Activated T-cell treated with anti-CD3 and anti-CD28 coated beads for 24 hours (primary cell): ENCODE results near the gene TBL2.
"Not testable (repeated sequence)": the region's sequence is repeated elsewhere in the genome, so short reads cannot be mapped to it uniquely, and the experiment has no call there.

Experiments used
- DNase-seq: peaks from one replicate; pipeline ENCODE4 v3.0.0-alpha.2; 2020; ENCODE audit warnings: low read depth

The TBL2 gene, protein sequence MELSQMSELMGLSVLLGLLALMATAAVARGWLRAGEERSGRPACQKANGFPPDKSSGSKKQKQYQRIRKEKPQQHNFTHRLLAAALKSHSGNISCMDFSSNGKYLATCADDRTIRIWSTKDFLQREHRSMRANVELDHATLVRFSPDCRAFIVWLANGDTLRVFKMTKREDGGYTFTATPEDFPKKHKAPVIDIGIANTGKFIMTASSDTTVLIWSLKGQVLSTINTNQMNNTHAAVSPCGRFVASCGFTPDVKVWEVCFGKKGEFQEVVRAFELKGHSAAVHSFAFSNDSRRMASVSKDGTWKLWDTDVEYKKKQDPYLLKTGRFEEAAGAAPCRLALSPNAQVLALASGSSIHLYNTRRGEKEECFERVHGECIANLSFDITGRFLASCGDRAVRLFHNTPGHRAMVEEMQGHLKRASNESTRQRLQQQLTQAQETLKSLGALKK

DNA sequence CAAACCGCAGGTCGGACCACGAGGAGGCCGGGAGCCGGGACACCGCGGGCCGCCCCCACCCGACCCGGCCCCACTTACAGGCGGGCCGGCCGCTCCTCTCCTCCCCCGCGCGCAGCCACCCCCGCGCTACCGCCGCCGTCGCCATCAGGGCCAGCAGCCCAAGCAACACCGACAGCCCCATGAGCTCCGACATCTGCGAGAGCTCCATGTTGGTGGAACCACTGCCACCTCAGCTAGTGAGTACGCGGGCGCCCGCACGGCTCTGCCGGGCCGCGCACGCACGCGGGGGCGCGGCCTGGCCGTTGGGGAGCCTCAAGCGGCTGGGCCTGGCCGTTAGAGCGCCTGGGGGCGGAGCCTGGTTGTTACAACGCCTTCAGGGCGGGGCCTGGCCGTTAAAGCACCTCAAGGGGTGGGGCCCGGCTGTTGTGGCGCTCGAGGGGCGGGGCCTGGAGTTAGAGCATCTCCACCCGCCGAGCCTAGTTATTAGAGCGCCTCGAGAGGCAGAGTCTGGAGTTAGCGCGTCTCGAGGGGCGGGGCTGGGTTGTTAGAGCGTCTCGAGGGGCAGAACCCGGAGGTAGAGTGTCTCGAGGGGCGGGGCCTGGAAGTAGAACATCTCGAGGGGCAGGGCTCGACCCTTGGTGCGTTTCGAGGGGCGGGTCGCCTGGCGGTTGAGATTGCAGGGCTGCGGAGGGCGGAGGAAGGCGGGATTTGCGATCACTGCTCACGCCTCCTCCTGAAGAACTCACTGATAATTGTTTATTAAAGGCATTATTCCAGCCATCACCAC, at the start of gene TBL2:
TSS of gene TBL2 (minus strand) at position 238 of the 787 bp plus-strand sequence. CDS start at position 208, 30 bp downstream.
- DNase-seq, result peak; percentile 96

DNA sequence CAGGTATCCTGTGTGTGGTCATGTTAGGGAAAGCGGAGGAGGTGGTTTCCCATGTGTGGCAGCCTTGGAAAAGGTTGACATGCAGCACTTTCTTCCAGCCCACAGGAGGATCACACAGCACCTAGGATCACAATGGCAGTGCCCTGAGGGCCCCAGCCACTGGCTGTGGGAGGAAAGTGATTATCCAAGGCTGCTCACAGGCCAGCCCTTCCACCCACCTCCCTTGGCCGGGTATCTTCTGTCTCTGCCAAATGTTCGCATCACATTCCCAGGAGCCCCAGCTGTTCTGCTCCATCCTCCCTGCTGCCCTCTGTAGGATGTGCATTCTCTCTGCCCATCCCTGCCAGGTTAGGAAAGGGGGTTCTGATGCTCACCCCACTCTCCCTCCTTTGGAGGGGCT, 48.4 kb upstream of the TBL2 start:
- no peak for DNase-seq

DNA sequence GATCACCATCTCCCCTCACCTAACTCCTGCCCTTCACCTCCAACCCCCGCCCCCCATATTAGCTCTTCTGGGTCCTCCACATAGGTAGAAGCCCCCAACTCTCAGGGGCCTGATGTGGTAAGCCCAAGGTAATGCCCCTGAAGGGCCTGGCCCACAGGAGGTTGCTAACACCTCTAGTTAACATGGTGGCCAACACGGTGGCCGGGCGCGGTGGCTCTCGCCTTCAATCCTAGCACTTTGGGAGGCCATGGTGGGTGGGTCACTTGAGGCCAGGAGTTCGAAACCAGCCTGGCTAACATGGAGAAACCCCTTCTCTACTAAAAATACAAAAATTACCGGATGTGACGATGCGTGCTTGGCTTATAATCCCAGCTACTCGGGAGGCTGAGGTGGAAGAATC, 46.9 kb upstream of the TBL2 start:
- DNase-seq, result no peak

DNA sequence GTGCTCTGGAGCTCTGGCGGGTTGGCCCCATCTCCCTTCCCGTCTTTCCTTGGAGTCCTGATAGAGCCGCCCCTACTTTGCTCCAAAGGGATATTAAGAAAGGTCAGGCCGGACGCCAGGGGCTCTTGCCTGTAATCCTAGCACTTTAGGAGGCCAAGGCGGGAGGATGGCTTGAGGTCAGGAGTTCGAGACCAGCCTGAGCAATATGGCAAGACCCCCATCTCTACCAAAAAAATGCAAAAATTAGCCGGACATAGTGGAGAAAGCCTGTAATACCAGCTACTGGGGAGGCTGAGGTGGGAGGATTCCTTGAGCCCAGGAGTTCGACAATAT, 46.3 kb upstream of the TBL2 start:
- DNase-seq, result no peak

DNA sequence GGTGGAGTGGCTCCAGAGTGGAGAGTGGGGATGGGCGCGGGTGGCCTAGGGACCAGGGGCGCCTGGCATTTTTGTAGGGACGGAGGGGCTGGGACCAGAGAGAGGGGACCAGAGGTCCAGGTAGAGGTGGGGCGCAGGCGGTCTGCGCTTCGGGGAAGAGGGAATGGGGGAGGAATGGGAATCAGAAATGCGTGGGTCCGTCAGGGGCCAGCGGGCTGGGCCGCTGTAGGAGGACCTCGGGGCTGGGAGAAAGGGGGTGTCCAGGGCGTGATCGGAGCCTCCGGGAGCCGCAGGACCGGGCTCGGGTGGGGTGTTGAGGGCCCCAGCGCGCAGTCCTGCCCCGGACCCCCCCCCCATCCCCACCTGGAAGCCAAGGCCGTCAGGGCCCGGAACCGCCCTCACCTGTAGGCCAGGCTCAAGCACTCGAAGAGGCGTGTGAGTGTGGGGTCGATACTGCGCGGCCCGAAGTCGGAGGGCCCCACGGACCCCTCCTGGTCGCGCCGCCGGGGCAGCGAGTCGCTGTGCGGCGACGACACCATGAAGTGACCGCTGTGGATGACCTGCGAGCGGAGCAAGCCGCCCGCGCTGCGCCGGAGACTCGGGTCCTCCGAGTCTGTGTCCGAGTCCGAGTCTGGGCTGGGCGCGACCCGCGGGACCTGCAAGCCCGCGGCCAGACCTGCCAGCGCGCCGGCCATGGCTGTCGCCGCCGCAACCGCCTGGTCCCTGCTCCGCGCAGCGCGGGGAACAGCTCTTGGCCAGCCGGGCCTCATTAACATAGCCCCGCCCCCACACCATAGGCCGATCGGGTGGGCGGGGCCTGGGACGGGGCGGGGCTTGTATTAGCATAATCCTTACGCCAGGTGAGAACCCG, 45.7 kb upstream of the TBL2 start, which contains the start of gene MLXIPL:
TSS of gene MLXIPL (minus strand) at position 725 of the 871 bp plus-strand sequence. CDS start at position 695, 30 bp downstream.
- peak; percentile 45 for DNase-seq

DNA sequence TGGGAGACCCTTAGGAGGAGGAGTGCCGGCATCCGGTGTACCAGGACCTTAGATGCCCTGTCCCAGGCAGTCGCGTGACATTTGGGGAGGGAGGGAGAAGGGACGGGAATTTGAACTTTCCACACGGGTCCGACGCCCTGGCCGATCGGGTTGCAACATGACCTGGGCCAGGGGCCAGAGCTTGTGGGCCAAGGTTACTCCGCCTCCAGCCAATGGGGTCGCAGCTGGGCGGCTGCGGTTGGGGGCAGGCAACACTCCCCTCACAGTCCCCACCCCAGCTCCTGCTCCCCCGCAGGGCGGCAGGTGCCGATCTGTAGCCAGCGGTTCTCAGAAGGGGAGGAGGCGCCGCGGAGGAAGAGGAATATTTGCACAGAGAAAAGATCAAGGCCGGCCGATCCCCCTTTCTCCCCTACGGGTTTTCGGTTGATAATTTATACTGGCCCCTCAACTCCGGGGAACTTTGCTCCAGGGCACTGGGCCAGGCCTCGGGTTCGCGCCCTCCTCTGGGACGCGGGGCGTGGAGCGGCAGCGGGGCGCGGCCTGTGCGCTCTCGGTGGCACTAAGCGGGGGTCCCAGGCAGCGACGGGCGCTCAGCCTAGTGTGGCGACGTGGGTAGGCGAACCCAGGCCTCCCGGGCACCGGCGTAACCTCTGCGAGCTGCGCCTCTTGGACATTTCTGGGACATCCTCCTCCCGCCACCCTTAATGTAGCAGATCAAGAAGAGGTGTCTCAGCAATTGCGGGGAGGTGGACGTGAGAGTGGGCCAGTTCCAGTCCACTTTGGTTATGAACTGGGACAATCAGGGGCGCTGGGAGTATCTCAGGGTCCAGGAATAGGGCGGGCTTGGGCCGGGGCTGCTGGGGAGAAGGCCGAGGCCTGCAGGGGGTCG, 44.8 kb upstream of the TBL2 start:
- no peak for DNase-seq

DNA sequence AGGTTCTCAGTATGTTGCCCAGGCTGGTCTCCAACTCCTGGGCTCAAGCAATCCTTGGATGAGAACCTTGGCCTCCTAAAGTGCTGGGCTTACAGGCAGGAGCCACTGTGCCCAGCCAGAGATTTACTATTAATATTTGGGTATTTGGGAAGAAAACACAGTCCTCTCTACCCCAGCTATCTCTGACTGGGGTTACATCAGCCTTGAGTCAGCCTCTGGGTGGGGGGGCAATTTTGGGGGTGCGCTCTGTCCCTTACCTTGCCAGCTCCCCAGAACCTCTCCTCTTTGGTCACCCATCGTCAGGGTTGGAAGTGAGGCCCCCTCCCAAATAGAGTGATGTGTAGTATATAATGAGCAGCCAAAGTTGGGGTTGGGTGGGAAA, 44.1 kb upstream of the TBL2 start:
- no peak for DNase-seq

DNA sequence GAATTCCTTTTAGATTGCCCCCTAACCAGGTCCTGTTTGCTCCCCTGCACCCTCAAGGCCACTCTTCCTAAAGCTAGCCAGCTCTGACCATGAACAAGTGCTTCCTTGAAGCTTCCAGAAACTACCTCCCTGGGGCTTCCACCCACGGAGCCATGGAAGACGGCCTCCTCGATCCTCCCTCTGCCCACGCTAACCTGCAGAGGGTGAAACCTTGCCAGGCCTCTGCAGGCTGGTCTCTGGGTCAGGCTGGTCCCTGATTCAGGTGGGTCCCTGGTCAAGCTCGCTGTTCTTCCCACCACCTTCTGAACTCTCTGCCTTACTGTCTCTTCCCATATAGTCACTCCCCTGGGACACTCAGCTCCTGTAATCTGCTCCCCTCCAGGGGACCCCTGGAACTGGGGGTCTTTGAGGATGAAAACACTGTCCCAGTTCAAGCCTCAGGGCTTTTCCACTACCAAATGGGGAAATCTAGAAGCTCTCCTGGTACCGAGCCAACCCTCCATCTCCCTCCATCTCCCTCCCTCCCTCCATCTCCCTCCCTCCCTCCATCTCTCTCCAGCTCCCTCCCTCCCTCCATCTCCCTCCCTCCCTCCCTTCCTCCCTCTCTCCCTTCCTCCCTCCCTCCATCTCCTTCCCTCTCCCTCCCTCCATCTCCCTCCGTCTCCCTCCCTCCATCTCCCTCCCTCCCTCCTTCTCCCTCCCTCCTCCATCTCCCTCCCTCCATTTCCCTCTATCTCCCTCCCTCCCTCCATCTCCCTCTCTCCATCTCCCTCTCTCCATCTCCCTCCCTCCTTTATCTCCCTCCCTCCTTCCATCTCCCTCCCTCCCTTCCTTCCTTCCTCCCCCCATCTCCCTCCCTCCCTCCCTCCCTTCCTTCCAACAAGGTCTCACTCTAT, 43.0 kb upstream of the TBL2 start:
- no peak for DNase-seq

DNA sequence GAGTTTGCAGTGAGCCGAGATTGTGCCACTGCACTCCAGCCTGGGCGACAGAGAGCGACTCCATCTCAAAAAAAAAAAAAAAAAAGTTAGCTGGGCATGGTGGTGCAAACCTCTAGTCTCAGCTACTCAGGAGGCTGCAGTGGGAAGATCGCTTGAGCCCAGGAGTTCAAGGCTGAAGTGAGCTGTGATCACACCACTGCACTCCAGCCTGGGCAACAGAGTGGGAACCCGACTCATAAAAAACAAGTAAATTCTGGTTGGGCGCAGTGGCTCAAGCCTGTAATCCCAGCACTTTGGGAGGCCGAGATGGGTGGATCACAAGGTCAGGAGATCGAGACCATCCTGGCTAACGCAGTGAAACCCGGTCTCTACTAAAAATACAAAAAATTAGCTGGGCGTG, 41.0 kb upstream of the TBL2 start:
- not testable (repeated sequence) for DNase-seq

DNA sequence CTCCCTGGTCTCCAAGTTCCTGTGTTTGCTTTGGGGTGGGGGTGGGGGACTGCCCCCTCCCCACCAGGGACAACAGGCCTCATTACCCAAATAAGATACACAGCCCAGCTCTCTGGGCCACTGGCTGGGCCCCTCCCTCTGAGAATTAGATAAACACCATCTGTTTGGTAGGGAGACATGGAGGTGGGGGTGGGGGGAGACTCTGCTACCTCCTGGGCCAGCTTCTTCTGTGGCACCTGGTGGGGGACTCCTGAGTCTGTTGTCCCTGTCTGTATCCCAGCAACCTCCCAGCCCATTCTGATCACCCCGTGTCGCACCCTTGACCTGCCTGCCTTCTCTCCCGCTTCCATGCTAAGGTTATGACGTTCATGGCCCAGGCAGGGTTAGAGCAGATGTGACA, 40.2 kb upstream of the TBL2 start:
- no peak for DNase-seq

DNA sequence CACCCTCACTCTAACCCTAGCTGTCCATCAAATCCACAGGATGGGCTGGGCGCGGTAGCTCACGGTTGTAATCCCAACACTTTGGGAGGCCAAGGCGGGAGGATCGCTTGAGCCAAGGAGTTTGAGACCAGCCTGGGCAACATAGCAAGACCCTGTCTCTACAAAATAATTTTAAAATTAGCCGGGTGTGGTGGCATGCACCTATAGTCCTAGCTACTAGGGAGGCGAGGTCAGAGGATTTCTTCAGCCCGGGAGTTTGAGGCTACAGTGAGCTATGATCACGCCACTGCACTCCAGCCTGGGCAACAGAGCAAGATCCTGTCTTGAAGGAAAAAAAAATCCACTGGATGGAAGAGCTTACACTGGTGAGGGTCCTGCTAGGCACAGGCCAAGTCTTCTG, 39.1 kb upstream of the TBL2 start:
- DNase-seq, result not testable (repeated sequence)

DNA sequence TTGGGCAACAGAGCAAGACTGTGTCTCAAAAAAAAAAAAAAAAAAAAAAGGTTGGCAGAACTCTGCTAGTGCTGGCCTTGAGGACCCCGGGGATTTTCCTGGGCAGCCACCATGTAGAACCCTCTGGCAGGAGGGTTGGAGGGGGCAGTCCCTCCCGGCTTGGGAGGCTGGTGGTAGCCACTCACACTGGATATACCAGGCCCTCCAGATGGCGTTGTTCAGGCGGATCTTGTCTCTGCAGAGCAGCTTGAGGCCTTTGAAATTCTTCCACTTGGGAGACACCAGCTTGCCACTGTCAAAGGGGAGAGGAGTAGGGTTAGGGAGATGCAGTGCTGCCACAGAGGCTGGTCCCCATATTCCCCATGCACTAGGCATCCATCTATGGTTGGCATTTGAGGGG, 37.5 kb upstream of the TBL2 start:
- no peak for DNase-seq

DNA sequence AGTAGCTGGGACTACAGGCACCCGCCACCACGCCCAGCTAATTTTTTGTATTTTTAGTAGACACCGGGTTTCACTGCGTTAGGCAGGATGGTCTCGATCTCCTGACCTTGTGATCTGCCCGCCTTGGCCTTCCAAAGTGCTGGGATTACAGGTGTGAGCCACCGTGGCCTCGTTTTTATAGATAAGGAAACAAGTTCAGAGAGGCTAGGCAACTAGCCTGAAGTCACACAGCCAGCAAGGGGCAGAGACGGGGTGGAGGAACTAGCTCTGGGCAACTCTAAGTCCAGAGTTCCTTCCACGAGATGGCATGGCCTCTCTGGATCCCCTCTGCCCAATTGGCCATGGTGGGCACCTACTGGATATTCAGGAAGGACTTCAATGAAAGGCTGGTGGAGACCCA, 36.6 kb upstream of the TBL2 start:
- not testable (repeated sequence) for DNase-seq

DNA sequence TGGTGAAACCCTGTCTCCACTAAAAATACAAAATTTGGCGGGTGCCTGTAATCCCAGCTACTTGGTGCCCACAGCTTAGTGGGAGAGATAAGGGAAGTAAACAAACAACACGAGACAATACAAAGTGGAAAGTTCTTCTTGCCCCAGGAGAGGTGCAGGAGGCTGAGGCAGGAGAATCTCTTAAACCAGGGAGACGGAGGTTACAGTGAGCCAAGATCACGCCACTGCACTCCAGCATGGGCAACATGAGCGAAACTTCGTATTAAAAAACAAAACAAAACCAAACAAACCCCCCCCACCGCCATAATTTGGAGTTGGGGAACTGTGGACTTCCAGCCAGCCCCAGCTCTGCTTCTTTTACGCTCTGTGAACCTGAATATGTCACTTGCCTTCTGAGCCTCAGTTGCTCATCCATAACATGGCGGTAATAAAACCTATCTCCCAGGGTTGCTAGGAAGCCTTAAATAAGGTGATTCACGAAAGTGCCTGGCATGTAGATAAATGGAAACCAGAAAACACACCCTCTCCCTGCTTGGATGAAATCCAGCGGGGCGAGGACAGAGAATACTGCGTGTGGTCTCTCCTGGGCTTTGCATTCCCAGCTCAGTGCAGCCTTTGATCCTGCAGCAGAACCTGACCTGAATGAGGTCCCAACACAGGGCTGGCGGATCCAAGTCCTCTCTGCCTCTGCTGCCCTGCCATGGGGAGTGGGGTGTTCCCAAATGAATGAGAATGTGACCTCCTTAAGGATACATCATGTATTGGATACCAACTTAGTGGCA, 35.8 kb upstream of the TBL2 start:
- DNase-seq, result no peak

DNA sequence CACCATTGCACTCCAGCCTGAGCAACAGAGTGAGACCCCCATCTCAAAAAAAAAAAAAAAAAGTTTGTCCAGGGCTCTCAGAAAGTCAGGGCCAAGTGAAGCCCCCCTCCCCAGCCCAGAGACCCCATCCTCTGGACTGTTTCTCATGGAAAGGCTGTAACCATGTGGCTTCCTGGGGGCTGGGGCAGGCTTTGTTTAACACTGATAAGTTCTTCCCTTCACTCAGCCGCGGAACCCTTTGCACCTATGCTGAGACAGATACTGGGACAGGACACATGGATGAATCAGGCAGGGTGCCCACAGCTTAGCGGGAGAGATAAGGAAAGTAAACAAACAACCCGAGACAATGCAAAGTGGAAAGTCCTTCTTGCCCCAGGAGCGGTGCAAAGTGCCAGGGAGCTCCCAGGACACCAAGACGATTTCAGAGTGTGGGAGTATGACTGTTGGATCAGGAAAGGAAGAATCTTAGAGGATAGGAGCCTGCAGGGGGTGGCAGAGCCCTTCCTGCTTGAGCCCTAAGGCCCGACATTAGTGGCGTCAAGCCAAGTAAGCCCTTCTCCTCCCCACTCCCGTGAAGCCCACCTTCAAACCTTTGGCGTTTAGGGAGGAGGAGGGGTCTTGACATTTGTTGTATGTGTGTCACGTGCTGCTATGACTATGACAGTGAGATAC, 34.4 kb upstream of the TBL2 start:
- DNase-seq, result no peak

DNA sequence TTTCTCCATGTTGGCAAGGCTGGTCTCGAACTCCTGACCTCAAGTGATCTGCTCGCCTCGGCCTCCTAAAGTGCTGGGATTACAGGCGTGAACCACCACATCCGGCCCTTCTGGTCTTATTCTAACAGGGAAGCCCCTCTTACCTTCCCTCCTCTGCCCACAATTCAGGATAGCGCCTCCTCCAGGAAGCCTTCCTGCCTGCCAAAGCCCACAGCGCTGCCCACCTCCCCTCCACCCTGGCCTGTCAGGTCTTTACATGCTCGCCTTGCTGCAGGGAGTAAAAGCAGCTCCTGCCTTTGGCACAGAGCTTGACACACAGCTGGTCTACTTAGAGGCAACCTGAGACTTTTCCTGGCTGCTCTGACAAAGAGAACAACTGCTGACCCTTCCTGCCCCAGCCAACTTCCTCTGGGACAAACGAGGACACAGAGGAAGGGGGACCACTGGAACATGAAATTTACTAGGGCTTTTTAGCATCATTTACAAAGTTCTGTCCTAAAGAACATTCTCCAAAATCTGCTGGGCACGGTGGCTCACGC, 32.7 kb upstream of the TBL2 start:
- DNase-seq, result no peak

DNA sequence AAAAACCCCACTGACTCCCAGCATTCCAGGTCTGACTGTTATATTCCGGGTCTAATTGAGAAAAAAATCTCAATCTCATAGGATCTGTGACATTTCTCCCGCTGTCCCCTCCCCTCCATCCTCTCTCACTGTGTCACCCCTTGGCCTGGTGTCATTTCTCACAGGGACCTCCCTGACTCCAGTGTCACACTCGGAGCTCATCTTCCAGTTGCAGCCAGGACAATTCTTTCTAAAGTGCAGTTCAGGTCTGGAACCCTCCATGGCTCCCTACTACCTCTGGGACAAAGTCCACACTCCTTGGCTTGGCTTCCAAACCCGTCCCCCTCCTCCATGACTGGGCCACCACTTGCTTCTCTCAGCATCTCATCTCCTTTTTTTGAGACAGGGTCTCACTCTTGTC, 31.7 kb upstream of the TBL2 start:
- no peak for DNase-seq

DNA sequence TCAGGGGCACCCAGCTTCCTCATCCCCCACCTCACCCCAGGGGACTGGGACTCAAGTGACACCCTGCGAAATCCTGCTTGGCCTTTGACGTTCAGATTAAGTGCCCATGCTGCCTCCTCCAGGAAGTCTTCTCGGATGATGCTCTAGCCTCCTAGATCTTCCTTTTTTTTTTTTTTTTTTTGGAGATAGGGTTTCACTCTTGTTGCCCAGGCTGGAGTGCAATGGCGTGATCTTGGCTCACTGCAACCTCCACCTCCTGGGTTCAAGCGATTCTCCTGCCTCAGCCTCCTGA, 29.3 kb upstream of the TBL2 start:
- not testable (repeated sequence) for DNase-seq
